Panc1 (cell line): ENCODE data around the gene NADSYN1.

Experiments
- POLR2AphosphoS5 ChIP-seq: IDR thresholded peaks from 2 replicates; pipeline ENCODE4 v1.6.1; 2012; ENCODE audit warnings: mild to moderate bottlenecking, low read depth, low read length, moderate library complexity
- TCF7L2 ChIP-seq: IDR thresholded peaks from 2 replicates; pipeline ENCODE4 v1.6.1; 2011; ENCODE audit warnings: mild to moderate bottlenecking, low read depth, low read length, inconsistent platforms
- TF ChIP-seq, protein P1 (sequence below): fragments of 450-650 bp; IDR thresholded peaks from 2 replicates; pipeline ENCODE4 v1.5.1; 2017; ENCODE audit warnings: mild to moderate bottlenecking
- TF ChIP-seq, protein P2 (sequence below), 2 experiments: IDR thresholded peaks; 2 replicates each; pipeline ENCODE4 v1.6.1; 2011 to 2012; ENCODE audit warnings: low read depth in 2 of 2, control low read depth in 1 of 2, low read length in 1 of 2, mild to moderate bottlenecking in 1 of 2, moderate library complexity in 1 of 2; ENCODE audit not compliant: insufficient read depth in 1 of 2

GRCh38 chr11:71456294-71456693, 3.3 kb downstream of the NADSYN1 start:
- TF ChIP-seq, protein P1, sequence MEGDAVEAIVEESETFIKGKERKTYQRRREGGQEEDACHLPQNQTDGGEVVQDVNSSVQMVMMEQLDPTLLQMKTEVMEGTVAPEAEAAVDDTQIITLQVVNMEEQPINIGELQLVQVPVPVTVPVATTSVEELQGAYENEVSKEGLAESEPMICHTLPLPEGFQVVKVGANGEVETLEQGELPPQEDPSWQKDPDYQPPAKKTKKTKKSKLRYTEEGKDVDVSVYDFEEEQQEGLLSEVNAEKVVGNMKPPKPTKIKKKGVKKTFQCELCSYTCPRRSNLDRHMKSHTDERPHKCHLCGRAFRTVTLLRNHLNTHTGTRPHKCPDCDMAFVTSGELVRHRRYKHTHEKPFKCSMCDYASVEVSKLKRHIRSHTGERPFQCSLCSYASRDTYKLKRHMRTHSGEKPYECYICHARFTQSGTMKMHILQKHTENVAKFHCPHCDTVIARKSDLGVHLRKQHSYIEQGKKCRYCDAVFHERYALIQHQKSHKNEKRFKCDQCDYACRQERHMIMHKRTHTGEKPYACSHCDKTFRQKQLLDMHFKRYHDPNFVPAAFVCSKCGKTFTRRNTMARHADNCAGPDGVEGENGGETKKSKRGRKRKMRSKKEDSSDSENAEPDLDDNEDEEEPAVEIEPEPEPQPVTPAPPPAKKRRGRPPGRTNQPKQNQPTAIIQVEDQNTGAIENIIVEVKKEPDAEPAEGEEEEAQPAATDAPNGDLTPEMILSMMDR = no peak
- TF ChIP-seq TCF7L2 (no peak), POLR2AphosphoS5 (no peak)
- TF ChIP-seq, protein P2, sequence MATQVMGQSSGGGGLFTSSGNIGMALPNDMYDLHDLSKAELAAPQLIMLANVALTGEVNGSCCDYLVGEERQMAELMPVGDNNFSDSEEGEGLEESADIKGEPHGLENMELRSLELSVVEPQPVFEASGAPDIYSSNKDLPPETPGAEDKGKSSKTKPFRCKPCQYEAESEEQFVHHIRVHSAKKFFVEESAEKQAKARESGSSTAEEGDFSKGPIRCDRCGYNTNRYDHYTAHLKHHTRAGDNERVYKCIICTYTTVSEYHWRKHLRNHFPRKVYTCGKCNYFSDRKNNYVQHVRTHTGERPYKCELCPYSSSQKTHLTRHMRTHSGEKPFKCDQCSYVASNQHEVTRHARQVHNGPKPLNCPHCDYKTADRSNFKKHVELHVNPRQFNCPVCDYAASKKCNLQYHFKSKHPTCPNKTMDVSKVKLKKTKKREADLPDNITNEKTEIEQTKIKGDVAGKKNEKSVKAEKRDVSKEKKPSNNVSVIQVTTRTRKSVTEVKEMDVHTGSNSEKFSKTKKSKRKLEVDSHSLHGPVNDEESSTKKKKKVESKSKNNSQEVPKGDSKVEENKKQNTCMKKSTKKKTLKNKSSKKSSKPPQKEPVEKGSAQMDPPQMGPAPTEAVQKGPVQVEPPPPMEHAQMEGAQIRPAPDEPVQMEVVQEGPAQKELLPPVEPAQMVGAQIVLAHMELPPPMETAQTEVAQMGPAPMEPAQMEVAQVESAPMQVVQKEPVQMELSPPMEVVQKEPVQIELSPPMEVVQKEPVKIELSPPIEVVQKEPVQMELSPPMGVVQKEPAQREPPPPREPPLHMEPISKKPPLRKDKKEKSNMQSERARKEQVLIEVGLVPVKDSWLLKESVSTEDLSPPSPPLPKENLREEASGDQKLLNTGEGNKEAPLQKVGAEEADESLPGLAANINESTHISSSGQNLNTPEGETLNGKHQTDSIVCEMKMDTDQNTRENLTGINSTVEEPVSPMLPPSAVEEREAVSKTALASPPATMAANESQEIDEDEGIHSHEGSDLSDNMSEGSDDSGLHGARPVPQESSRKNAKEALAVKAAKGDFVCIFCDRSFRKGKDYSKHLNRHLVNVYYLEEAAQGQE (IDR thresholded peaks at IDR 0.05; ENCODE audit: insufficient read depth in 1 of 2, low read depth in 2 of 2, low read length in 1 of 2) = no peak
